Thoracic aorta (tissue), 2 donors: Measurements from ENCODE around the gene MUC21. TPM values are rescaled to one million over a fixed set of nuclear protein-coding genes. Genes with fewer than 3 reads are reported as not detected.

Experiments
- ATAC-seq: fragments of 150-250 bp; one replicate; pipeline ENCODE4 v1.8.0; 2017; ENCODE audit warnings: low read depth; ENCODE audit not compliant: insufficient number of reproducible peaks, low FRiP score
- DNase-seq: peaks from one replicate; pipeline ENCODE4 v3.0.0-alpha.2; 2020; ENCODE audit warnings: low spot score
- H3K27ac ChIP-seq, 2 donors: fragments of 200-600 bp; sonication (generic); 1 replicate in 1 of 2; 2 replicates in 1 of 2; pipeline ENCODE4 v1.5.1; 2016; ENCODE audit warnings: mild to moderate bottlenecking in 2 of 2, moderate library complexity in 2 of 2
- H3K27me3 ChIP-seq: fragments of 200-600 bp; sonication (generic); replicated peaks from 2 replicates; pipeline ENCODE4 v1.6.0; 2016; ENCODE audit warnings: mild to moderate bottlenecking; ENCODE audit not compliant: insufficient read depth
- H3K36me3 ChIP-seq: fragments of 200-600 bp; sonication (generic); one replicate; pipeline ENCODE4 v1.5.1; 2016
- H3K4me1 ChIP-seq, 2 donors: fragments of 200-600 bp; sonication (generic); 1 replicate in 1 of 2; 2 replicates in 1 of 2; pipeline versions ENCODE4 v1.5.1 to v1.6.0; 2016; ENCODE audit warnings: low read depth in 2 of 2, mild to moderate bottlenecking in 1 of 2; ENCODE audit not compliant: control insufficient read depth in 1 of 2
- H3K4me3 ChIP-seq: fragments of 200-600 bp; sonication (generic); 2 replicates; pipeline ENCODE4 v1.5.1; 2016; ENCODE audit warnings: mild to moderate bottlenecking
- H3K9me3 ChIP-seq: fragments of 200-600 bp; sonication (generic); 2 replicates; pipeline ENCODE4 v1.5.1; 2016
- total RNA-seq, 2 donors: library from RNA; depleted of rRNA; stranded (reverse); fragments of >200 nt; gene quantifications; one replicate each; pipeline versions ENCODE4 v1.1.0 to v1.2.3, GENCODE V29; 2016
- TF ChIP-seq, protein P1 (sequence below): fragments of 200-600 bp; sonication (generic); IDR thresholded peaks from one replicate; pipeline ENCODE4 v1.5.1; 2019; ENCODE audit warnings: antibody characterized with exemption

MUC21 gene
- total RNA-seq, 2 donors from 2014 or later = not detected

DNA sequence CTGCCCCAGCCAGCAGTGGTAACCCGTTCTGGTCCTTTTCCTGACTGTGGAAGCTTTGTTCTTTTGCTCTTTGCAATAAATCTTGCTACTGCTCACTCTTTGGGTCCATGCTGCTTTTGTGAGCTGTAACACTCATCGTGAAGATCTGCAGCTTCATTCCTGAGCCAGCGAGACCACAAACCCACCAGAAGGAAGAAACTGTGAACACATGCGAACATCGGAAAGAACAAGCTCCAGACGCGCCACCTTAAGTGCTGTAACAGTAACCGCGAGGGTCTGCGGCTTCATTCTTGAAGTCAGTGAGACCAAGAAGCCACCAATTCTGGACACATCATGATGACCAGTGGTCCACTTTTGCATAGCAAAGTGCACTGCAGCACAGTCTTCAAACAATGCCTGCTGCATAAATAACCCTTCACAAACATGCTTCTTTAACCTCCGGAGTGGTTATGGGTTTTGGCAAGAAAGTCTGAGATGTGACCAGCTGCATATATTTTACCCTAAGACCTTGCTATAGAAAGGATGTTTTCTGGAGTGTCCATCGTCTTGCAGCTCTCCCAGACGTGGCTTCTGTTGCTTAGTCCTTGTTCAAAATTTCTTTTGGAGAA lies 17.9 kb downstream of the MUC21 start:
- Histone ChIP-seq H3K36me3 (no peaks in the 10 kb centered on the region), H3K9me3 (no peaks in the 10 kb centered on the region), H3K4me1 (no peaks in the 10 kb centered on the region), H3K4me3 (no peak overlapping the region), H3K27me3 (no peaks in the 10 kb centered on the region), H3K27ac (no peak overlapping the region)
- ATAC-seq = no peak
- TF ChIP-seq, protein P1, sequence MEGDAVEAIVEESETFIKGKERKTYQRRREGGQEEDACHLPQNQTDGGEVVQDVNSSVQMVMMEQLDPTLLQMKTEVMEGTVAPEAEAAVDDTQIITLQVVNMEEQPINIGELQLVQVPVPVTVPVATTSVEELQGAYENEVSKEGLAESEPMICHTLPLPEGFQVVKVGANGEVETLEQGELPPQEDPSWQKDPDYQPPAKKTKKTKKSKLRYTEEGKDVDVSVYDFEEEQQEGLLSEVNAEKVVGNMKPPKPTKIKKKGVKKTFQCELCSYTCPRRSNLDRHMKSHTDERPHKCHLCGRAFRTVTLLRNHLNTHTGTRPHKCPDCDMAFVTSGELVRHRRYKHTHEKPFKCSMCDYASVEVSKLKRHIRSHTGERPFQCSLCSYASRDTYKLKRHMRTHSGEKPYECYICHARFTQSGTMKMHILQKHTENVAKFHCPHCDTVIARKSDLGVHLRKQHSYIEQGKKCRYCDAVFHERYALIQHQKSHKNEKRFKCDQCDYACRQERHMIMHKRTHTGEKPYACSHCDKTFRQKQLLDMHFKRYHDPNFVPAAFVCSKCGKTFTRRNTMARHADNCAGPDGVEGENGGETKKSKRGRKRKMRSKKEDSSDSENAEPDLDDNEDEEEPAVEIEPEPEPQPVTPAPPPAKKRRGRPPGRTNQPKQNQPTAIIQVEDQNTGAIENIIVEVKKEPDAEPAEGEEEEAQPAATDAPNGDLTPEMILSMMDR = no peak
- DNase-seq = no peak

DNA sequence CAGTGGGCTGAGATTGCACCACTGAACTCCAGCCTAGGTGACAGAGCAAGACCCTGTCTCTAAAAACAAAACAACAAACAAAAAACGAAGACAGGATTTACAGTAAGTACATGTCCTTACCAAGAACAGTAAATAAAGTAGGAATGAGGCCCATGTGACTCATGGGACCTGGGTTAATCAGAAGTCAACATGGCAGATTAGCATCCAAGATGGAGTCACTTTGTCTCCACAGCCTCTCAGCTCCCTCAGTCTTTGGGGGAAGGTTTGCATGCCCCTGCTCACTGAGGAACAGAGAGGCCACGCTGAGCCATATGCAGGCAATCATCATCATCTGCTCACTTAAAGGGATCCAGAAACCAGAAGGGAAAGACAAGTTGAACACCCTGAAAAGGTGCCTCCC lies 19.0 kb downstream of the MUC21 start:
- TF ChIP-seq, protein P1 = no peak
- H3K4me3 ChIP-seq = no peak overlapping the region
- H3K4me1 ChIP-seq = no peaks in the 10 kb centered on the region
- no peaks in the 10 kb centered on the region for H3K27me3 ChIP-seq
- ATAC-seq = no peak
- no peak for DNase-seq
- H3K36me3 ChIP-seq = no peaks in the 10 kb centered on the region
- H3K27ac ChIP-seq = no peak overlapping the region
- no peaks in the 10 kb centered on the region for H3K9me3 ChIP-seq

DNA sequence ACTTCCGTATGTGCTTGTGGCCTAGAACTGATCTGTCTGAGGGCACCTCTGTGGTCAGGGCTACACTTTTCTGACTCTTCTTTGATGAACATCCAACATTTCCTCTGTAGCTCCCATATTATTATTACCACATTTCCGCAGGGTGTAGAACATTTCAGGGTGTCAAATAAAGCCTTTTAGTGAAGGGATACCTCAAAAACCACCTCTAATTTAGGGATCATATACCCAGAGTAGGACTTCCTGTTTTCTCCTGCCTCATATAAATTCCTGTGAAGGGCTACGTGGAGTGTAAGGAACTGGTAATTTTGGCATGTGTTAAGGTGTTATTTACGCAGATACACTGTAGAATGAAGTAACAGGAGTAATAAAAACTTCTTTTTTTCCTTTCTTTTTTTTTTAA lies 21.3 kb downstream of the MUC21 start:
- no peak for ATAC-seq

DNA sequence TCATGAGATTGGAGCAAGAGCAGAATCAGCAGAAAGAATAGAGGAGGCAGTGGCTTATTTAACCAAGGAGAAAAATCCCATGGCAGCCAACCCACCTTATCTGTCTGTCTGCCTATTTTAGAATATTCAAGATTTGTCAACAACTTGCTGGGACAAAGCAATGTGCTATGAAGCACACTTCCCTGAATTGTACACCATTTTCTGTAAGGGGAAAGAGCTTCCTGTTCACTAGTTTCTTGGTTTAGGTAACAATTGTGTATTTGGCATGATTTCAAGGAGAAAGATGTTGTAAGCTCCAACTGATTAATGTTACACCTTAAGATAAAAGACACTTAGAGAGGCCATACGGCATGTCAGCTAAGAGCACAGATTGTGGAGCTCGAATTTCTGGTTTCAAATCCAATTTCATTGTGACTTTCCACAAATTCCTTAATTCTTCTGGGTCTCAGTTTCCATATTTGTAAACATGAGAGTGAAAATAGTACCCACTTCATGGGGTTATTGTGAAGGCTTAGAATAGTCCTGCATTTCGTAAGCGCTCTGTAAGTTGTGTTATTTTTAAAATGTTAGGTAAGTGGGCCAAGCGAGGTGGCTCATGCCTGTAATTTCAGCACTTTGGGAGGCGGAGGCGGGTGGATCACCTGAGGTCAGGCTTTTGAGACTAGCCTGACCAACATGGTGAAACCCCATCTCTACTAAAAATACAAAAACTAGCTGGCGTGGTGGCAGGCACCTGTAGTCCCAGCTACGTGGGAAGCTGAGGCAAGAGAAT lies 21.9 kb downstream of the MUC21 start:
- no peak for ATAC-seq
- Histone ChIP-seq H3K27me3 (no peaks in the 10 kb centered on the region), H3K9me3 (no peaks in the 10 kb centered on the region), H3K4me1 (no peaks in the 10 kb centered on the region), H3K36me3 (no peaks in the 10 kb centered on the region), H3K4me3 (no peak overlapping the region), H3K27ac (no peak overlapping the region)
- DNase-seq = no peak
- TF ChIP-seq, protein P1 = no peak

More for the DNA sequence above, 21.3 kb downstream of the MUC21 start:
- H3K4me3 ChIP-seq = no peak overlapping the region
- H3K27me3 ChIP-seq = no peaks in the 10 kb centered on the region
- H3K9me3 ChIP-seq = no peaks in the 10 kb centered on the region
- no peaks in the 10 kb centered on the region for H3K36me3 ChIP-seq
- H3K27ac ChIP-seq = no peak overlapping the region
- no peak for DNase-seq
- TF ChIP-seq, protein P1 = no peak
- H3K4me1 ChIP-seq = no peaks in the 10 kb centered on the region

DNA sequence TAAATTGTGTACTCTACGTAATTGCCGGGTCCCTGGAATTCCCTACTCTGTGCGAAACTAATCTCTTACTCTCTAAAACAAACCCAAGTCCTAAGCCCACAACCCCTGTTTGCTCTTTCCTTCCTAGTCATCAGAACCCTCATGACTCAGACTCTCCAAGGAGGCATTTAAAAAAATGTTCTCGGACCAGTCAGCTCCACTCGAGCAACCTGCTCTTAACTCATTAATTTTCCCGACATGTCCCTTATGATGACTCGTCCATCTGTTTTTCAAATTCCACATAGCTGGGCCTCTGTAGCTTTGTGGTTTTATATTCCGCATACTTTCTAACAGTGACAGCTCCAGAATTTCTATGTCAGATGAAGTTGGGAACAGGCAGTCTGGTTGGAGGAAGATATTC lies 24.2 kb downstream of the MUC21 start:
- H3K4me1 ChIP-seq = no peaks in the 10 kb centered on the region
- H3K4me3 ChIP-seq = no peak overlapping the region
- H3K27me3 ChIP-seq = no peaks in the 10 kb centered on the region
- no peak overlapping the region for H3K27ac ChIP-seq
- no peak for ATAC-seq
- no peaks in the 10 kb centered on the region for H3K9me3 ChIP-seq
- TF ChIP-seq, protein P1 = no peak
- DNase-seq = no peak
- H3K36me3 ChIP-seq = no peaks in the 10 kb centered on the region
